GOT3 (cell line): ENCODE results near the gene SEC16B.

Experiments
- DNase-seq: peaks from one replicate; lab custom pipeline; 2025; ENCODE audit warnings: mixed read lengths; lab: John Stamatoyannopoulos, UW

The SEC16B gene

DNA sequence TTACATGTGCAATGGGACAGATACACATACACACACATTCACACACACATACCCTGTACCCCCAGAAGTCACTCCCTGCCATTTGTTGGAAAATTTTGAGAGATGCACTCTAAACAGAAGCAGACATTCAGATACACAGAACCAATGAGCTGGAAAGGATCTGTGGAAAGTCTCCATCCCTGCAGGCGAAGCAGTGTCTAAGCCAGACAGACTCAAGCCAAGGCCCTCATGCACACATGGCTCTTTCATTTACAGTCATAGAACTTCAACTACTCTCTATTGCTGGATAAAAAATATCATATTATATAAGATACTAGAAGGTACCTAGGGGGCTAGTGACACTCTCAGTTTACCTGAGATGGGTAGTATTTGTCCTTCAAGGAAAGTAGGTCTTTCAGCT is 7.3 kb upstream of the SEC16B start:
- DNase-seq, result no peak

DNA sequence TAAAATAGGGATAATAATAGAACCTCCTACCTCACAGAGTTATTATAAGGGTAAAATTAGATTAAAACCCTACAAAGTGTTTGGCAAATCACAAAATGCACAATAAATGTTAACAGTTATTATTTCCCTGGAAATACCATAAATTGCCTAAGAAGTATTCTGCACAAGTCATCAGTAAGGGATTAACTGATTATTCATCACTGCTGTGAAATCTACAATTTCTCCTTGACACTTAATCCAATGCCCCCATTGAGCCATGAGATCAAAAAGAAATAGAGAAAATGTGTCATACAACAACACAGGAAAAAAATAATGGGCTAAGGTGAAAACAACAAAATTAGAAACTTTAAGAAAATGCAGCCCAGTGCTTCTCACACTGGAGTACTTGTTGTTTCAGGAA is 6.7 kb upstream of the SEC16B start:
- no peak for DNase-seq

DNA sequence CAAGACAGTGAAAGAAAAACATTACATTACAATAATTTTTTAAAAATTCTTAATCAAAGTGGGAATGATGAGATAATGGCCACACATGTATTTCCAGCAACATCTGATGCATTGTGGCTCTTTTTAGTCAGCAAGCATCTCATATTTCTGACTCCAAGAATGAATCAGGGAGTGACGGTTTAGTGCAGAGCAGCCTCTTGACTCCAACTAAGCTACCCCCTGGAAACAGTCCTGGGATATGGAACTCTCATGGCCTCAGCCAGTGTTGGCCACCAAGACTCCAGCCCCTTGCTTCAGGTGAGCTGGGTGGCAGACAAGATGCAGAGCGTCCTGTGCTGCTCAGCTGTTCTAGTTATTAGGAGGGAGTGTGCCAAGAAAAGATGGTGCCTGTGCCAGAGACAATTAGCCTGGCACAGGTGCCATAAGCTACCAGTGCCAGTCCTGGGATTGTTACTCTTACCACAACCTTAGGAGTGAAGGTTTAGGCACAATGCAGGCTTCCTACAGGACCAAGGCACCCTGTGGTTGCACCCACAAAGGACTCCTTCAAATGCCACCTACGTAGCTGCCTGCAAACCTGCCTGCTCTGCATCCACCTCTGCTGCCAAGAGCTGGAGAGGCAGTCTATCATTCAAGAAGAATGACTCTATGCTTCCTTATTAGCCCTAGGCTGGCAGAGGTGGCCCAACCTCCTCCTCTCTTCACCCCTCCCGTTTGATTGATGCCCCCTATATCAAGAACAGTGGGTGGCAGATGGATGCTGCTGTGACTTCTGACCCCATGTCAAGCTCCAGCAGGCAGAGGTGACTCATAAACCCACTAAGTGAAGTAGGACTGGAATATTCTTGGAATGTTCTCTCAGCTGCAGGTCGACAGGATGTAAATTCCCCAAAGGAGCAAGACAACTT is 6.0 kb upstream of the SEC16B start:
- no peak for DNase-seq

DNA sequence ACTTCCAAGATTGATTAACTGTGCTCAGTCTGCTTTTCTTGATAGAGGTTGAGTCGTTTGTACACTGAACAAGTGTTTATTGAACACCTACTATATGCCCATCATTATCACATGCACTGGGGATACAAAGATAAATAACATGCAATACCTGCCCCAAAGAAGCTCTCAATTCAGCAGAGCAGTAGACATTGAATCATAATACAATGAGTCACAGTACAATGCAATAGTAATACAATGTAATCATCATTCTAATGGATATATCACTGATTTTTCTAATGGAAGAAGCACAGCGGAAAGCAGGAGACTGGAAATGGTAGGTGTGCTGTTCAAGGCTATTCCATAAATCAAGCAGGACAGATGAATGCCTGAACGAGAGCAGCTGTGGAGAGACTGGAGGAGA is 3.7 kb upstream of the SEC16B start:
- DNase-seq, result no peak

DNA sequence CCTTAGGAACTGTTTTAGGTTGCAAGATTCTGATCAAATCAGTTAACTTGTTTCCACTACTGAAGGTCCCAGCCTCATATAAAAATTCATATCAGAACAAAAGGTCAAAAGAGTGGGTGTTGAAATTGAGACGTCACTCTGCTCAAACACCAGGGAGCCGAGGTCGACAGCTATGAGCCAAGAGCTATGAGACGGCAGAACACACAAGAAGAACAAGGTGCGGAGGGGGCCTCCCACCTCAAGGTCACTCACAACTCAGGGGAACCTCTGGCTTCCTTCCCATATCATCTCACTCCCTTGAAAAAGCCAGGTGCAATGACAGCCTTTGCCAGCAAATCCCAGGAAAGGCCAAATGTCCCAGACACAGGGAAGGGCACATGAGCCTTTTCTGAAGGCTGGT is 749 bp downstream of the SEC16B start:
- DNase-seq, result no peak

GRCh38 chr1:177966199-177966598 is 3.7 kb downstream of the SEC16B start:
- DNase-seq, result no peak

- no peak for DNase-seq
These were observed 4.6 kb downstream of the SEC16B start for GRCh38 chr1:177965293-177965692.

DNA sequence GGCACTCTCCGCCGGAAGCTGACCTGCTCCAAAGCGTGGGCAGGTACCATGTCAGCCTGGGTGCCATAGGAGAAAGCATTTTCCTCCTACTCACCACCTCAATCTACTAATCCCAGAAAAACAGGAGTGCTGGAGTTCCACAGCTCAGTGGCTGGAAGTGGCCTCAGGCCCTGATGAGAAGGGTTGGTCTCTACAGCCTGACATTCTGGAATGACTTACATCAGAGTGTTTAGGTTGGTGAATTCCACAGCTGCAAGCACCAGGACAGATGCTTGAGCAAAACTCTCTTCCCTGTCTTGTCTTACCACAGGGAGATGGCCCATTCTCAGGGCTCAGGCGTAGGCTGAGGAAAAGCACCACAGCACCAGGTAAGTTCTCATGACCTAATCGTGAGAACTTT is 5.5 kb downstream of the SEC16B start:
- no peak for DNase-seq

DNA sequence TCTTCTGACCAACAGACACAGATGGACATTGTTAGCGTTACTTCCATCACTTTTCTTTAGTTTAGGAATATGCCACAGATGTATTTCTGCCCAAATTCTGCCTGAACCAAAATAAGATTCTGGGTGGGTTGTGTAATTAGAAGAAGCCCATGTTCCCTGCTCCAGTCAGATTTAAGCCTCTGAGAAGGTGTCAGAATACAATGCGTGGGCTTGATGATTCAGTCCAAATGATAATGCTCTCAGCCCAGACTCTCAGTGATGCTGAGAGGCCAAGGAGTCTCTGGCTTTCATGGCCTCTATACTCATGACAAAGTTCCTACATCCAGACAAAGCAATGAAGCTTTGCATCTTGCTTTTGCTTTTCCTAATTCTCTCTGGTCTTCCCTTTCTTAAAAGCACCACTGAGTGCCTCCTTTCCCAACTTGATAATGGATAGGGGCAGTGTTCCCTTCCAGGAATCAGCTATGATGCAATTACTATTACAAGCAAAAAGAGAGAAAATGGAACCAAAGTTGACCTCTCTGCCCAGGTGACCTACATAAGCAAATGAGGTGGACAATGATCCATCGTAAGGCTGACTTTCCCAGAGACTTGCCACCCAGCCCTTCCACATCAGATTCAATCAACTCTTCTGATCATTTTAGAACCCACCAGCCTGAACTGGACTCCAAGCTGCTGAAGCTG is 8.8 kb downstream of the SEC16B start:
- no peak for DNase-seq

GRCh38 chr1:177959811-177960515 is 9.9 kb downstream of the SEC16B start:
- DNase-seq, result no peak

- no peak for DNase-seq
These were observed 11.8 kb downstream of the SEC16B start for GRCh38 chr1:177958092-177958491.

DNA sequence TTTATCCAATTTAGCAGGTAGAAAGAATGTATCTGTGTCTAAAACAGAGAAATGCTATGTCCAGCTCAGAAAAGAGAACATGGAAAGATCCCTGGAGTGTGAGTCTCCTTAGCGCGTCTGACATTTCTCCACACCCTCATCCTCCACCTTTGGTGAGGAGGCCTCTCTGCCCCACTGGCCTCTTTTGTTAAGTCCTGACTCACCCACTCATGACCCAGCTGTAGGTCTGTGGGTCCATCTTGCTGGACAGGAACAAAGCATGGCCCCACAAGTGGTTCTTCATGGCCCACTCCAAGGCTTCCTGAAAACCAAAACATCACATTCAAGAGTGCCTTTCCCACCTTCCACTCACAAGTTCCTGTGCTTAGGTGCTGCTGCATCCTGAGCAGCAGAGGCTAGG is 15.8 kb downstream of the SEC16B start:
- DNase-seq, result no peak

DNA sequence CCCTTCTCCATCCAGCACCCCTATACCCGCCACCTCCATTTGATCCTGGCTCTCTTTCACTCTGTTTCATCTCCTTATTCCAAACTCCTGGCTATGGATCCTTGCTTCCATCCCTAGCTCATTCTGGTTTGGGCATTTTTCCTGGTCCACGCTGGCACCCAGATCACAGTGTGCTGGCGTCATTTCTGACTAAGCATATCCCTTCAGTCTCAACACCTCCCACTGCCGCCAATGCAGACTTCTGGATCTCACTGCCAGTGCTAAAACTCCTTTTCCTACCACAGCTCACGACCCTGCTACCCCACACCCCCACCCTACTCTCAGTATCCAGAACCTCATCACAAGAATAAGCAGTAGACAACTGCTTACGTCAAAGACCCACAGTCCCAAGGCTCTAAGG is 16.3 kb downstream of the SEC16B start:
- no peak for DNase-seq

DNA sequence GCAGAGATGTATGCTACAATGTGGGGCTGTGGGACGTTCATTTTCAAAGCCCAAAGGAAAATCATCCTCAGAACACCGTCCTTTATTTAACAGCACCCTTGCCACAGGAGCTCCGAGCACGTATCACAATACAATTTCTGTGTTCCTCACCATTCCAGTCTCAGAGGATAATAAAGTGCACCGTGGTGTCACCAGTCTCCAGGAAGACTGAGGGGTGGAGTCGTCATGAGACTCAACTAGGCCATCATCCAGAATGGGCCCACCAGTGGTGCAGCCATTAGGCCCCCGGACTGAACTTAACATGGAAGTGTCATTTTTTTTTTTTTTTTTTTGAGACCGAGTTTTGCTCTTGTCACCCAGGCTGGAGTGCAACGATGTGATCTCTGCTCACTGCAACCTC is 17.2 kb downstream of the SEC16B start:
- DNase-seq, result no peak

DNA sequence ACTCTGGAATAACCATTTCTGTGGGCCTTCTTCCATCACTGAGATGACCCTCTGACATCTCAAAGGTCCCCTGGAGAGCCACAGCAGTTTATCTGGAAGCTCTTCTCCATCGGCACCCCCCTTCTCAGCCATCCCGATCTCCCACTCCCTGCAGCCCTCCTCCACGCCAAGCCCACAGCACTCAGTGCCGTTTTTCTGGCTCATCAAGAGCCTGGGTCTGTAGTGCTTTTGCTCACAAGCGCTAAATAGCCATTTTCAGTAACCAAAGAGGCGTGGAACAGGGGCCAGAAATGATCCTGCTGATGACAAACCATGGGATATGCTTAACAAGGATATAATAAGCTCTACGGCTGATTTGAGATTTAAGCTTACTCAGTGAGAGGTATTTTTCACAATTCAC is 17.6 kb downstream of the SEC16B start:
- DNase-seq, result no peak

- no peak for DNase-seq
These were observed 19.4 kb downstream of the SEC16B start for GRCh38 chr1:177950506-177950905.

DNA sequence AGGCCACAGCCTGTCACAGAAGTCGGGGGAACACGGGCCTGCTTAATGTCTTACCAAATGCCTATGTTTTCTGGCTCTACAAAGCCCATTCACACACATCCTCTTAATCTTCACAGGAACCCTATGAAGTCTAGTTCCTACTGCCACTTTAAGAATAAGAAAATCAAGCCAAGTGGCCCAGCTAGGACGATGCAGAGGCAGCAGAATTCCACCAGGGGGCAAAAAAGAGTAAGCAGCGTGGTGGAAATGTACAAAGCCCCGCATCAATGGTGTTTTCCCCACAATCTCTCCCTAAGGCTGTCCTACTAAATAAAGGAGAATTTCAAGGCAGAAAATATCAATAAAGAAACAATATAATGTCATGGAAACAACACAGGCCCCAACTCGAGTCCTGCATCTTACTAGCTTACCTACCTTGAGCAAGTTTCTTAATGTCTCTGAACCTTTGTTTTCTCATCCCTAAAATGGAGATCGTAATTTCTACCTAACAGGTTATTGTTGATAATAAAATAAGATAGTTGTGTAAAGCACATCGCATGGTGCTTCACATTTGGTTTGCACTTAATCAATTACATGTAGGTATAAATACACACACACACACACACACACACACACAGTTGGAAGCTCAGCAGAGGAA is 21.4 kb downstream of the SEC16B start:
- DNase-seq, result peak; percentile 35

DNA sequence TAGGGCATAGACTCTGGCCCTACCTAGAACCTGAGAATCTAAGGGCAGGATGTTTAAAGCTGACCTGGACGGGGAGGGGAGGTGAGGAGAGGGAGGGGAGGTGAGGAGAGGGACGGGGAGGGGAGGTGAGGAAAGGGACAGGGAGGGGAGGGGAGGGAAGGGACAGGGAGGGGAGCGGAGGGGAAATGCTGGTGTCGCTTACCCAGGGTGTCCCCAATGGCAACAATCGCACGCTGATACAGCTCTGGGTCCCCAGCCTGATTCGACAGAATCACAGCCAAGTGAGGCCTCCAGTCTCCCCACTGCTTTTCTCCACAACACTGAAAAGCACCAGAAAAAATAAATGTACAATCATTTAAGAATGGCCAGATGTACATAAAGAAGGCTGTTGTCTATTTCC is 22.2 kb downstream of the SEC16B start:
- no peak for DNase-seq

- DNase-seq, result no peak
These were observed 23.8 kb downstream of the SEC16B start for GRCh38 chr1:177945943-177946650.

- DNase-seq, result no peak
These were observed 25.6 kb downstream of the SEC16B start for GRCh38 chr1:177944016-177944949.

DNA sequence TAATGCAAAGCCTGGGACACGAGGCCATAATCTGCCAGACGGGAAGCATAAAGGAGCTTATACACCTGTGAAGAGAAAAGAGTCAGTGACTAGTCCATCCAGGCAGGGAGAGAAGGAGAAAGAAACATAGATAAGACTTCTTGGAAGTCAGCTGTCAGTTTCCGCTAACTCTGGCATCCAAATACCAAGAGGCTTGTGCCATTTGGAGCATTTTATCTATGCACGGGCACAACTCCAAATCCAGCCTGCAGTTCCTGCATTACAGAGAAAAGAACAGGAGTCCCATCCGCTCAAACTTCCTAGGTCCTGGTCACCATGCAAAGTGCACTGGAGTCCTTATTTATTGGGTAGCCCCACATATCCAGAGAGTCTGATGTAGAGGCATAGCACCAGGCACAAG is 27.9 kb downstream of the SEC16B start:
- no peak for DNase-seq
